LNCaP clone FGC (cell line): Measurements from ENCODE around the gene ATP10B.

Experiments used
- DNase-seq: peaks from one replicate; pipeline ENCODE4 v3.0.0-alpha.2; 2011; ENCODE audit warnings: low read depth
- H3K4me3 ChIP-seq: 2 replicates; pipeline ENCODE4 v1.5.1; 2011; ENCODE audit warnings: mild to moderate bottlenecking, low read depth, low read length, control low read depth
- CTCF ChIP-seq: IDR thresholded peaks from 2 replicates; pipeline ENCODE4 v1.5.1; 2012; ENCODE audit warnings: mild to moderate bottlenecking; ENCODE audit not compliant: control insufficient read depth, insufficient read depth; ENCODE audit errors: extremely low read depth

ATP10B gene

GRCh38 chr5:160539431-160539830, 312.6 kb downstream of the ATP10B start:
- DNase-seq = no peak

GRCh38 chr5:160537940-160538339, 314.1 kb downstream of the ATP10B start:
- no peak for TF ChIP-seq CTCF
- DNase-seq = no peak
- H3K4me3 ChIP-seq = no peak overlapping the region

More at GRCh38 chr5:160539431-160539830, 312.6 kb downstream of the ATP10B start:
- H3K4me3 ChIP-seq = no peak overlapping the region
- TF ChIP-seq CTCF = no peak

GRCh38 chr5:160537116-160537515, 314.9 kb downstream of the ATP10B start:
- no peak for TF ChIP-seq CTCF
- H3K4me3 ChIP-seq = no peak overlapping the region
- DNase-seq = no peak

- DNase-seq = no peak
- H3K4me3 ChIP-seq = no peak overlapping the region
- TF ChIP-seq CTCF = no peak
Observed at GRCh38 chr5:160534914-160535313, 317.1 kb downstream of the ATP10B start.

GRCh38 chr5:160534125-160534524, 317.9 kb downstream of the ATP10B start:
- no peak for DNase-seq
- H3K4me3 ChIP-seq = no peak overlapping the region
- no peak for TF ChIP-seq CTCF

- TF ChIP-seq CTCF = no peak
- no peak overlapping the region for H3K4me3 ChIP-seq
- DNase-seq = no peak
Observed at GRCh38 chr5:160525471-160526261, 326.3 kb downstream of the ATP10B start.

- TF ChIP-seq CTCF = no peak
- no peak for DNase-seq
- no peak overlapping the region for H3K4me3 ChIP-seq
Observed at GRCh38 chr5:160524827-160525226, 327.2 kb downstream of the ATP10B start.
